Right atrium auricular region (tissue), 2 donors: Measurements from ENCODE around the gene CELA1. TPM values are rescaled to one million over a fixed set of nuclear protein-coding genes. Genes with fewer than 3 reads are reported as not detected.
"Not testable (repeated sequence)": the region's sequence is repeated elsewhere in the genome, so short reads cannot be mapped to it uniquely, and the experiment has no call there.

Experiments used
- DNase-seq: peaks from one replicate; pipeline ENCODE4 v3.0.0-alpha.2; 2019; ENCODE audit warnings: low spot score
- H3K27ac ChIP-seq, 2 donors: fragments of 200-600 bp; sonication (generic); 1 replicate in 1 of 2; 2 replicates in 1 of 2; pipeline ENCODE4 v1.5.1; 2016 to 2019
- H3K27me3 ChIP-seq, 2 donors: fragments of 200-600 bp; sonication (generic); one replicate each; pipeline versions ENCODE4 v1.5.1 to v1.6.0; 2017 to 2019
- H3K36me3 ChIP-seq: fragments of 200-600 bp; sonication (generic); one replicate; pipeline ENCODE4 v1.5.1; 2016
- H3K4me1 ChIP-seq, 2 donors: fragments of 200-600 bp; sonication (generic); one replicate each; pipeline versions ENCODE4 v1.5.1 to v1.6.0; 2017 to 2019
- H3K4me3 ChIP-seq, 2 donors: fragments of 200-600 bp; sonication (generic); 1 replicate in 1 of 2; 2 replicates in 1 of 2; pipeline ENCODE4 v1.5.1; 2017 to 2019; ENCODE audit warnings: mild to moderate bottlenecking in 1 of 2, moderate library complexity in 1 of 2
- H3K9me3 ChIP-seq, 2 donors: fragments of 200-600 bp; sonication (generic); one replicate each; pipeline ENCODE4 v1.5.1; 2019
- total RNA-seq, 2 donors: library from RNA; depleted of rRNA; stranded (reverse); fragments of >200 nt; gene quantifications; one replicate each; pipeline ENCODE4 v1.1.0, GENCODE V29; 2016
- TF ChIP-seq, protein P1 (sequence below), 2 donors: fragments of 200-600 bp; sonication (generic); IDR thresholded peaks; one replicate each; pipeline ENCODE4 v1.5.1; 2019; ENCODE audit warnings: antibody characterized with exemption in 2 of 2

Gene CELA1
- total RNA-seq, 2 donors from 2014 or later, result not detected

DNA sequence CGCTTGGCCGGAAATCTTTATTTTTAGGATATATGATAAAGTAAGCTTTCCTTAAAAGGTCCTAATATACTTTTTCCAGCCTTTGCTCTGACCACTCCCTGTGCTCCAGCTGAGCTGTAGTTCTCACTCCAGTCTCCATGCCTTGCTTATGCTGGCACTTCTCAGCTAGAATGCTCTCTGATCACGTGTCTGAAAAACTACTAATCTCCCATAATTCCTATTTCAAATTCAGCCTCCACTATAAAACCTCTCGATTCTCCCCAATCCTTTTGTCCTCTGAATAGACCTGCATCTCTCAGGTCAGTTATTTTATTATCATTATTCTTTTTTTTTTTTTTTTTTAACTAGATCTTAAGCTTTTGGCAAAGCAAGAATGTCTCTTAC lies 26.2 kb downstream of the CELA1 start:
- no peaks in the 10 kb centered on the region for H3K9me3 ChIP-seq
- H3K27ac ChIP-seq, result no peak overlapping the region
- TF ChIP-seq, protein P1, sequence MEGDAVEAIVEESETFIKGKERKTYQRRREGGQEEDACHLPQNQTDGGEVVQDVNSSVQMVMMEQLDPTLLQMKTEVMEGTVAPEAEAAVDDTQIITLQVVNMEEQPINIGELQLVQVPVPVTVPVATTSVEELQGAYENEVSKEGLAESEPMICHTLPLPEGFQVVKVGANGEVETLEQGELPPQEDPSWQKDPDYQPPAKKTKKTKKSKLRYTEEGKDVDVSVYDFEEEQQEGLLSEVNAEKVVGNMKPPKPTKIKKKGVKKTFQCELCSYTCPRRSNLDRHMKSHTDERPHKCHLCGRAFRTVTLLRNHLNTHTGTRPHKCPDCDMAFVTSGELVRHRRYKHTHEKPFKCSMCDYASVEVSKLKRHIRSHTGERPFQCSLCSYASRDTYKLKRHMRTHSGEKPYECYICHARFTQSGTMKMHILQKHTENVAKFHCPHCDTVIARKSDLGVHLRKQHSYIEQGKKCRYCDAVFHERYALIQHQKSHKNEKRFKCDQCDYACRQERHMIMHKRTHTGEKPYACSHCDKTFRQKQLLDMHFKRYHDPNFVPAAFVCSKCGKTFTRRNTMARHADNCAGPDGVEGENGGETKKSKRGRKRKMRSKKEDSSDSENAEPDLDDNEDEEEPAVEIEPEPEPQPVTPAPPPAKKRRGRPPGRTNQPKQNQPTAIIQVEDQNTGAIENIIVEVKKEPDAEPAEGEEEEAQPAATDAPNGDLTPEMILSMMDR (IDR thresholded peaks at IDR 0.05), result no peak
- no peaks in the 10 kb centered on the region for H3K27me3 ChIP-seq
- no peak overlapping the region for H3K4me3 ChIP-seq
- DNase-seq, result no peak
- H3K36me3 ChIP-seq, result no peaks in the 10 kb centered on the region
- H3K4me1 ChIP-seq, result no peaks in the 10 kb centered on the region

DNA sequence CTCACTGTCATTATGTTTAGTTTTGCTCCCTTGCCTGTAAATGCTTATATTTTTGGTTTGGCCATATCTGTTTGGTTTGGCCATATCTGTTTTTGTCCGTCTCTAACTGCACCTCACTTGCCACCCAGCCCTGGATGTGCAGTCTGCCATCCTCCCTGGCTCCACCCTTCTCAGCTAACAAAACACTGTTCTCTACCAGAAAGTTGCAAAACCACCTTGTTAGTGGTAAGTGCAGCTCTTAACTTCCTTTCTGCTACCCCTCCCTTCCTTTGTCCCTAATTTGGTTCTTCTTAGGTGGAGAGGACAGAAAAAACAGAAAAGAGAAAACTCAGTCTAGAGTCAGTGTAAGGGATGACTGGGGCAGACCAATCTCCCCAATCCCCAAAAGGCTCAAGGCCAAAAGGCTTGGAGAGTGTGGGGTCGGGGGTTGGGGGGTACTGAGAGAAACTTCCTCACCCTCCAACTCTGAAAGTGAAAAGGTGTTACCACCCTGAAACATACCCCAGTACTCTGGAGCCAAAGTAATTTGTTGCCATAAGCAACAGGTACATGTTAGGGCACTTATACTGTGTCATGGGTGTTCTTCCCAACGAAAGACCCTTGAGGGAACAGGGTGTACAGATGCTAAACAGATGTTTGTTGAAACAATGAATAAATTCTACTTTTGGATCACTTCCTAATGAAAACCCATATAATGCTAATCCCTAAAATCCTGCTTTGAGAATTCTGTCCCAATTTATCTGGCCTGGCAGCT lies 27.5 kb downstream of the CELA1 start:
- TF ChIP-seq, protein P1 (IDR thresholded peaks at IDR 0.05), result no peak
- Histone ChIP-seq H3K27me3 (no peaks in the 10 kb centered on the region), H3K9me3 (no peaks in the 10 kb centered on the region), H3K4me3 (no peak overlapping the region), H3K4me1 (no peaks in the 10 kb centered on the region), H3K36me3 (no peaks in the 10 kb centered on the region), H3K27ac (no peak overlapping the region)
- no peak for DNase-seq

DNA sequence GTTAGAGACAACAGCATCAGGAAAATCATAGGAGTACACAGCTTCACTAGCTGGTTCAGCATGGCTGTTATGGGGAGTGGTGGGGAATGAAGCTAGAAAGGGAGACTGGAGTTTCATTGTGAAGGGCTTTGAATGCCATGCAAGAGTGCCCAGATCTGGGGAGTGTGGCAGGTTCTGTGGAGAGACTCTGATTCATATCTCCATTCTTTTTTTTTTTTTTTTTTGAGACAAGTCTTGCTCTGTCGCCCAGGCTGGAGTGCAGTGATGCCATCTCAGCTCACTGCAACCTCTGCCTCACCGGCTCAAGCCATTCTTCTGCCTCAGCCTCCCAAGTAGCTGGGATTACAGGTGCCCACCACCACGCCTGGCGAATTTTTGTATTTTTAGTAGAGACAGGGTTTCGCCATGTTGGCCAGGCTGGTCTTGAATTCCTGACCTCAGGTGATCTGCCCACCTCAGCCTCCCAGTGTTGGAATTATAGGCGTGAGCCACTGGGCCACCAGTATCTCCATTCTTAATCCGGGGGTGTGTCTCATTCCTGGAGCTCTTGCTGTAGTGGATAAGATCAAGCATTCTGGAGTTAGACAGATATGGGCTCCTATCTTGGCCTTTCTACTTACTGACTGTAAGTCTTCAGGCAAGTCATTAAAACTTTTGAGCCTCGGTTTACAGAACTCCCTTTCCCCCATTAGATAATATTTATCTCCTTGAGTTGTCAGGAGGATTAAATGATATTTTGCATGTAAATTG lies 28.2 kb downstream of the CELA1 start:
- not testable (repeated sequence) for H3K27ac ChIP-seq, H3K36me3 ChIP-seq, H3K9me3 ChIP-seq, H3K4me1 ChIP-seq, H3K4me3 ChIP-seq, H3K27me3 ChIP-seq, DNase-seq

DNA sequence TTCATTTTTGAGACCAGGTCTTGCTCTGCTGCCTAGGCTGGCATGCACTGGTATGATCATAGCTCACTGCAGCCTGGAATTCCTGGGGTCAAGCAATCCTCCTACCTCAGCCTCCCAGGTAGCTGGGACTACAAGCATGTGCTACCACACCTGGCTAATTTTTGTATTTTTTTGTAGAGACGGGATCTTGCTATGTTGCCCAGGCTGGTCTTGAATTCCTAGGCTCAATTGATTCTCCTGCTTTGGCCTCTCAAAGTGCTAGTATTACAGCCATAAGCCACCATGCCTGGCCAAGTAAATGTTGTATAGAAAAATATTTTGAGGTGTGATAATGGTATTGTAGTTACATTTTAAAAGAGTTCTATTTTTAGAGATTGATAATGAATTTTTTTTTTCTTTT lies 35.1 kb downstream of the CELA1 start:
- no peaks in the 10 kb centered on the region for H3K27me3 ChIP-seq
- no peak overlapping the region for H3K4me3 ChIP-seq
- DNase-seq, result no peak
- no peaks in the 10 kb centered on the region for H3K4me1 ChIP-seq
- H3K9me3 ChIP-seq, result no peaks in the 10 kb centered on the region
- TF ChIP-seq, protein P1 (IDR thresholded peaks at IDR 0.05), result no peak
- H3K36me3 ChIP-seq, result no peaks in the 10 kb centered on the region
- no peak overlapping the region for H3K27ac ChIP-seq

DNA sequence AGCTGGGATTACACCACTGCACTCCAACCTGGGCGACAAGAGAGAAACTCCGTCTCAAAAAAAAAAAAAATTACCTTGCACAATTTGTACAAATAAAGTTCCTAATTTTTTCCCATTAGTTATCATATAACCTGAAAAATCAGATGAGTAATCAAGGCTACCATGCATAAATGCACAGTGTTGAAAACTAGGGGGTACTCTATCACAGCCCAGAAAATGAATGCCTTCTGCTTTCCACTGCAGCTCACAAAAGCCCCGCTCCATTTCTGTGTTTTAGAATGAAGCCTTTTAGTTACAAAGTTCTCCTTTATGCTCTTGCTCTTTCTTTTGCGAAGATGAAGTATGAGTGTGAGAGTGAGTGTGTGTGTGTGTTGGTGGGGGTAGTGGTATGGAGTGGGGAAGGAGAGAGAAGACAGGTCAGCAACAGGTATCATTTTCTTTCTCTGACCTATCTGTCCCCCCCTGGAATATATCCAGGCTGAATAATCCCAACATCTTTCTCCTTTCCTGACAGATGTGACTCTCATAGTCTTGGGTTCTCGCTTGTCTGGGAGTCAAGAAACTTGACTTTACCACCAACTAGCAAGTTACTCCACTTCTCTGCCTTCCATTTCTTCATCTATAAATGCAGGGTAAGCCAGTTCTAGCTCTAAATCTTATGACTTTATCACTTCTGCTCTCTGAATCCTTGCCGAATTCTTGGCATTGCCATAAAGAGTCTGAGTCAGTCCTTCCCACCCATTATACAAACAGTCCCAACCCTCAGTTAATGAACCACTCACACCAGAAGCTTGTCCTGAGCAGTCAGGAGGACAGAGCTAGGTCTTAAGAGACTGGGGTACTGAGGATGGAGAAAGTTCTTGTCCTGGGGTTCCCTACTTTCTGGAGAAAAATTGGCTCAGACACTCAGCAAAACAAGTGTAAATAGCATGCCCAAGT lies 38.6 kb downstream of the CELA1 start:
- H3K36me3 ChIP-seq, result no peaks in the 10 kb centered on the region
- DNase-seq, result no peak
- TF ChIP-seq, protein P1 (IDR thresholded peaks at IDR 0.05), result no peak
- no peak overlapping the region for H3K27ac ChIP-seq
- H3K9me3 ChIP-seq, result no peaks in the 10 kb centered on the region
- no peaks in the 10 kb centered on the region for H3K27me3 ChIP-seq
- H3K4me1 ChIP-seq, result no peaks in the 10 kb centered on the region
- no peak overlapping the region for H3K4me3 ChIP-seq

DNA sequence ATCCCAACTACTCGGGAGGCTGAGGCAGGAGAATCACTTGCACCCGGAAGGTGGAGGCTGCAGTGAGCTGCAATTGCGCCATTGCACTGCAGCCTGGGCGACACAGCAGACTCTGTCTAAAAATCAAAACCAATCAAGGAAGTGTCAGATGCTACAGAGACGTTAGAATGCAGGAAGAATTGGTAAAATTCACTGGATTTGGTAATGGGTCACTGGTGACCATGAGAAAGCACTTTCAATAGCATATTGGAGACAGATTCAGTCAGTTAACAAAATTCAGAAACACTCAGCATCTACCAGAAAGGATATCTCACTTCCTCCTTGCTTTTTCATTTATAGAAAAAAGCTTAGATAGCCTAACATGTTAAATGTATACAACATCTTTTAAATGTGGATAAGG lies 40.0 kb downstream of the CELA1 start:
- no peak overlapping the region for H3K4me3 ChIP-seq
- no peak overlapping the region for H3K27ac ChIP-seq
- H3K27me3 ChIP-seq, result no peaks in the 10 kb centered on the region
- TF ChIP-seq, protein P1 (IDR thresholded peaks at IDR 0.05), result no peak
- no peaks in the 10 kb centered on the region for H3K36me3 ChIP-seq
- no peaks in the 10 kb centered on the region for H3K9me3 ChIP-seq
- no peak for DNase-seq
- H3K4me1 ChIP-seq, result no peaks in the 10 kb centered on the region

DNA sequence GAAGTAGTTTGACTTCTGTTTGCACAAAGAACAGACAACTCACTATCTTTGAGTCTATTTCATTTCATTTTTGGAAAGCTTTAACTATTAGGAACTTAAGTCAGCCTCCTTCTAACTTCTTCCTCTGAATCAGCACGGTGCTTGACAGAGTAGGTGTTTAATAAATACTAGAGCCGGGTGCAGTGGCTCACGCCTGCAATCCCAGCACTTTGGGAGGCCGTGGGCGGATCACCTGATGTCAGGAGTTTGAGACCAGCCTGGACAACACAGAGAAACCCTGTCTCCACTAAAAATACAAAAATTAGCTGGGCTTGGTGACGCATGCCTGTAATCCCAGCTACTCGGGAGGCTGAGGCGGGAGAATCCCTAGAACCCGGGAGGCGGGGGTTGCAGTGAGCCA lies 45.7 kb downstream of the CELA1 start:
- not testable (repeated sequence) for H3K27me3 ChIP-seq, H3K4me1 ChIP-seq, H3K4me3 ChIP-seq, H3K36me3 ChIP-seq, DNase-seq, H3K9me3 ChIP-seq, H3K27ac ChIP-seq
